Activated T-helper 2 cell treated with anti-CD3 and anti-CD28 coated beads, Interferon-gamma antibody, Interleukin-2, Interleukin-4, amounts not matched to agents 10 μg/mL and 5 μg/mL and 100 μg/mL, durations not matched to agents 14 hours and 24 hours and 36 hours (primary cell): ENCODE data around the gene C11orf24. TPM values are rescaled to one million over a fixed set of nuclear protein-coding genes. Genes with fewer than 3 reads are reported as not detected.

Source experiments
- DNase-seq: peaks from one replicate; pipeline ENCODE4 v3.0.0; 2021; ENCODE audit warnings: low spot score
- H3K27ac Mint-ChIP-seq: one replicate; pipeline ENCODE4 v1.8.0; 2021; ENCODE audit warnings: mixed read lengths
- H3K27me3 Mint-ChIP-seq: one replicate; pipeline ENCODE4 v1.8.0; 2021; ENCODE audit warnings: low read depth, mixed read lengths
- H3K36me3 Mint-ChIP-seq: one replicate; pipeline ENCODE4 v1.8.0; 2021; ENCODE audit warnings: low read depth, mixed read lengths
- H3K4me1 Mint-ChIP-seq: one replicate; pipeline ENCODE4 v1.8.0; 2021; ENCODE audit warnings: low read depth, mixed read lengths
- H3K4me3 Mint-ChIP-seq: one replicate; pipeline ENCODE4 v1.8.0; 2021; ENCODE audit warnings: low read depth, mild to moderate bottlenecking, moderate library complexity, mixed read lengths
- H3K9me3 Mint-ChIP-seq: one replicate; pipeline ENCODE4 v1.8.0; 2021; ENCODE audit warnings: mixed read lengths
- intact Hi-C: fragments of 100-400 bp; cut with micrococcal nuclease; formaldehyde crosslinking; loops from one replicate; pipeline ENCODE4 v1.15.1; 2023
- total RNA-seq: library from RNA; stranded (reverse); gene quantifications from 2 replicates; pipeline ENCODE4 v1.2.3, GENCODE V29; 2022

C11orf24 gene
- total RNA-seq, 1 donor from 2014 or later = 32.7 TPM

DNA sequence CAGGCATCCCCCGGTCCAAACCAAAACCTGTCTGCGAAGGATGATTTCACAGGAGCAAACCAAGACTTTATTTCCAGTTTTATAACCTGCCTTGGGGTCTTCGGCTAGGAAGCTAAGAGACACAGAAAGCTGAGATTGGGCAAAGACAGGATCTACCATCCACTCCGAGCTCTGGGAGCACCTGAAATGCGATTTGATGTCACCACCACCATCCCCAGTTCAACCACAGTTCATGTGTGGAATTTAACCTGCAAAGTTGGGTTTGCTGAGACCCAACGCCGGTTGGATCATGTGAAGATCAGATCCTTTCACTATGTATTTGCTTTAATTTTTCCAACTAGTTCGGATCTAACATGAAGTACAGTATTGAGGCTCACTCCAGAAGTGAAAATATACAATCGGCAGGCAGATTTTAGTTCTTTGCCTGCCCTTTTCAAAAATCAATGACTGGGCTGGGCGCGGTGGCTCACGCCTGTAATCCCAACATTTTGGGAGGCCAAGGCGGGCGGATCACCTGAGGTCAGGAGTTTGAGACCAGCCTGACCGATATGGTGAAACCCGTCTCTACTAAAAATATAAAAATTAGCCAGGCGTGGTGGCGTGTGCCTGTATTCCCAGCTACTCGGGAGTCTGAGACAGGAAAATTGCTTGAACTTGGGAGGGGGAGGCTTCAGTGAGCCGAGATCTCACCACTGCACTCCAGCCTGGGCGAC, 1.4 kb upstream of the C11orf24 start:
- H3K27me3 Mint-ChIP-seq = no peaks in the 10 kb centered on the region
- peaks cover 3% of the 10 kb centered on the region for H3K36me3 Mint-ChIP-seq
- peaks cover 21% of the 10 kb centered on the region for H3K4me1 Mint-ChIP-seq
- no peak overlapping the region for H3K27ac Mint-ChIP-seq
- no peak for DNase-seq
- H3K9me3 Mint-ChIP-seq = no peaks in the 10 kb centered on the region
- intact Hi-C loops = loop anchor here (5.0 kb wide), 1 partner anchor 61 kb away; the partner anchor contains the start of gene KMT5B
- peak overlapping the region; percentile 97 for H3K4me3 Mint-ChIP-seq

DNA sequence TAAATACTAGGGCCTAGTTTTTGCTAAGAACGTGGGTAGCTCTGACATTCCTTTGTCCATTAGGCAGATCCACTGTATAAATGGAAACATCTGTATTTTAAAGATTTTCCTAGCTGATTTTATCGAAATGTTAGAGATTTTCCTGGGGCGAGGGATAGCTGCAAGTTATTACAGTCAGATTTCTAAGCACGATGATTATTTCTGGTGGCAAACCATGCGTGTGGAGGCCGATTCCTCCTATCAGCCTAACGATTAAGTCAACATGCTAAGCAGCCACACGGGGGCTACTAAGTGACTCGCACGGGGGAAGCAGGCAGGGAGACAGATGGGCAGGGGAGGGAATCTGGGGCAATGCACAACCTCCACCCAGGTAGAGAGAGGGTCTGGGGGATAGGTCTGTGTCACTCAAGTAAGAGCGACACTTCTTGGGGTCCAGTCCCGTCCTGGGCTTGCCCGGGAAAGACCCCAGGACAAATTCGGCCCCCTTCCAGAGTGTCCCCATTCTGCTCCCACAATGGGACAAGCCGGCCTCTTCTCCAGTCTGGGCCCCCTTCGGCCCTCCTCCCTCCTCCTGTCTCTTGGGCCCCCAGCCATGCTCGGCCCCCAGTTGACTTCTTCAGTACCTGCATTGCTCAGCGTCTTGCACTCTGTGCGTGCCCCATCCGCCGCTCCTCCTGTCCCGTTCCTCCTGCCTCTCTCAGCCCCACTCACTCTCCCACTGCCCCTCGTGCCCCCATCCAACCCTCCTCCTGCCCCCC, 571 bp downstream of the C11orf24 start:
- intact Hi-C loops = loop anchor here (5.0 kb wide), 1 partner anchor 59 kb away; the partner anchor contains the start of gene KMT5B
- peak; percentile 48 for DNase-seq
- Mint-ChIP-seq H3K4me1 (peaks cover 32% of the 10 kb centered on the region), H3K27me3 (no peaks in the 10 kb centered on the region), H3K27ac (peak overlapping the region; percentile 83), H3K4me3 (peak overlapping the region; percentile 97), H3K36me3 (peaks cover 13% of the 10 kb centered on the region), H3K9me3 (no peaks in the 10 kb centered on the region)

DNA sequence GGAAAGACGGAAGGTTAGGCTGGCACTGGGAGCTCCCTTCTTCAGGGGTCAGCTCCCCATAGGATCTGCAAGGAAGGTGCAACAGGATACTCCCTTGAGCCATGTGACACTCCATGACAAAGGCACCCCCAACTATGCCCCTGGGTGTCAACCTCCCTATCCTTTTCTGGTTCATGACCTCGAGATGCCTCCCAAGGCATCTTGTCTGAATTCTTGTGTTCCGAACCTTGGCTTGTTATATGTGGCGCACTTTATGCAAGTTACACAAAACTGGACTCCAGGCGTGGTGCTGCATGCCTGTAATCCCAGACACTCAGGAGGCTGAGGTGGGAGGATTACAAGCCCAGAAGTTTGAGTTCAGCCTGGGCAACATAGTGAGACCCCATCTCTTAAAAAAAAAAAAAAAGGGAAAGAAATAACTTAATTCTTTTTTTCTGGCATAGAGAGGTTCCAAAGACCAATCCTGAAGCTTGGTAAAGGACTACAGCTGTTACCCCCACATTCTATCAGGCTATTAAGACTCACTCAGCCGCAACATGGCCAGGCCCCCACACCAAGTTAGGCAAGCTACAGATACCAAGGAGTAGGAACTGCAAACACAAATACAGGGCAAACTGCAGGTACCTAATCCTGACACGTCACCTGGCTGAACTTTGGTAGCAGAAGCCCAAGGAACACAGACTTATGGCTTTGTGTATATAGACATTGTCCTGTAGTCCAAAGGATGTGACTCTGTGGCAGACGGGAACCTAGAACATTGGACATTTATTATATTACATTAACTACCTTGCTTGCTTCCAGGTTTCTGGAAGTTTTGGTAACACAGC, 1.4 kb downstream of the C11orf24 start:
- intact Hi-C loops = loop anchor here (5.0 kb wide), 1 partner anchor 58 kb away; the partner anchor contains the start of gene KMT5B
- no peak for DNase-seq
- H3K9me3 Mint-ChIP-seq = no peaks in the 10 kb centered on the region
- peaks cover 15% of the 10 kb centered on the region for H3K36me3 Mint-ChIP-seq
- H3K27me3 Mint-ChIP-seq = no peaks in the 10 kb centered on the region
- peaks cover 32% of the 10 kb centered on the region for H3K4me1 Mint-ChIP-seq
- peak overlapping the region; percentile 48 for H3K27ac Mint-ChIP-seq
- peak overlapping the region; percentile 97 for H3K4me3 Mint-ChIP-seq

DNA sequence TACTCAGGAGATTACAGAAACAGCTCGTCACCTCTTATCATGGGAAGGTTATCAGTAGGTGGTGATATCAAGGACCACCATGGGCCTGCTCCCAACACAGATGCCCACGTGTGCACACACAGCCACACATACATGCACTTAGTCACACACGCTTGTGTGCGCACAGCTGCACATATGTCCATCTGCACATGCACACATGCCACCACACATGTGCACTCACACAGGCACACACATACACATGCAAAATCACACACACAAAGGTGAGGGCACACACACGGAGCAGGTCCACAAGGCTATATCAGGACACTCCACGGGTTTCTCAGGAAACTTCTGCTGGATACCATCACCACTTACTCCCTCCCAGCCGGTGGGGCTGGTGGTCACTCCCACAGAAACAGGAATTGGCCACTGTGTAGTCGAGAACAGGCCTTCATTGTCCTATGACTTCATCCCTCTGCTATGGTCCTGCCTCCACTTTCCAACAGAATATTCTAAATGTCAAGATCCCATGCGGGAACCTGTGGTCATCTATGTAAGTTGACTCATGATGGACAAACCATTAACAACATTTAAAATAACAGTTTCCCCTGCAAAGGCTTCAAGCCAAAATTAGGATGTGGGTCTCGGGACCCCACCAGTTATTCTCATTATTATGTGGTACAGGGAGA, 2.2 kb downstream of the C11orf24 start:
- H3K4me1 Mint-ChIP-seq = peaks cover 35% of the 10 kb centered on the region
- no peak for DNase-seq
- no peak overlapping the region for H3K27ac Mint-ChIP-seq
- intact Hi-C loops = loop anchor here (5.0 kb wide), 1 partner anchor 57 kb away; the partner anchor contains the start of gene KMT5B
- H3K9me3 Mint-ChIP-seq = no peaks in the 10 kb centered on the region
- no peaks in the 10 kb centered on the region for H3K27me3 Mint-ChIP-seq
- peak overlapping the region; percentile 44 for H3K4me3 Mint-ChIP-seq
- H3K36me3 Mint-ChIP-seq = peaks cover 22% of the 10 kb centered on the region

DNA sequence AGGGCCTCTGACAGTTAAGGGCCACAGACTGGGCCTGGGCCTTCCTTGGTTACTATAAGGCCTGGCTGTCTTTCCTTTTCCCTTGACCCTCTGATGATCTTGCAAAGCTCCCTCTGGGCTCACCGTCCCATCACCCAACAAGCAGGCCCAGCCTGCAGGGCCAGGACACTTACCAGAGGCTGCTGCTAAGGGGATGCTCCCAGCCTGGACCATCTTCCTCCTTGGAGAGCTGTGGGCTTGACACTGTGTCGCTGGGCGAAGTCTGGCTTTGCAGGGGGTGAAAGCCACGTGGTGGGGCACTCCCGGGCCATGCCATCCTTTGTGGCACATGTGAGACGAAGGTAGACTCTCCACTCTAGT, 3.9 kb downstream of the C11orf24 start:
- no peak for DNase-seq
- Mint-ChIP-seq H3K4me3 (no peak overlapping the region), H3K27me3 (no peaks in the 10 kb centered on the region), H3K36me3 (peaks cover 35% of the 10 kb centered on the region), H3K27ac (no peak overlapping the region), H3K9me3 (no peaks in the 10 kb centered on the region), H3K4me1 (peaks cover 29% of the 10 kb centered on the region)
- intact Hi-C loops = no loop called here

DNA sequence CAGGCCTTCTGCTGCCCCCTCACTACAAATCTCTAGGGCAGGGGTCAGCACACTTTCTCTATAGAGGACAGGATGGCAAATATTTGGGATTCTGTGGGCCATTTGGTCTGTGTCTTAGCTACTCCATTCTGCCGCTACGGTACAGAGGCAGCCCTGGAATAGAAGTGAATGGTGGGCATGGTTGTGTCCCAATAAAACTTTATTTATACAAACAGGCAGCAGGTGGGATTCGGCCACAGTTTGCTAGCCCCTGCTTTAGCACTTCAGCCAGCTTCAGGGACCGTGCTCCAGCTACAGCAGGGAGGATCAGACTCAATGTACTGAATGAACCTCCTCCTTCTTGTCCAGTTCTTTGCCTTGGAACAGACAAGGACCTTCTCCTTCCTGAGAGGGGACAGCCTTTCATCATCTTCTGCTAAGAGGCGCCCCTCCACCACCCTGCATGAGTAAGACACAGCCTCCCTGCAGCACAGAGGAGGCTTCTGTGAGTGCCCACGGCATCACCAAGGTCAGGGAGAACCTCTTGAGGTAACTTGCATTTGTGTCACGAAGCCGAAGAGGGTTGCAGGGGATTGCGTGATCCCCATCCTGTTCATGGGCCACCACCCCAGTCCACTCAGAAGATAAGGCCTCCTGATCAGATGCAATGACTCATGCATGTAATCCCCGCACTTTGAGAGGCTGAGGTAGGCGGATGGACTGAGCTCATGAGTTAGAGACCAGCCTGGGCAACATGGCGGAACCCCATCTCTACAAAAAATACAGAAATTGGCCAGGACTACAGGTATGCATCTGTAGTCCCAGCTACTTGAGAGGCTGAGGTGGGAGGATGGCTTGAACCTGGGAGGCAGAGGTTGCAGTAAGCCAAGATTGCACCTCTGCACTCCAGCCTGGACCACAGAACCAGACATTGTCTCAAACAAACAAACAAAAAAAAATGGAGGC, 4.6 kb downstream of the C11orf24 start:
- no peak for DNase-seq
- no peaks in the 10 kb centered on the region for H3K9me3 Mint-ChIP-seq
- peaks cover 25% of the 10 kb centered on the region for H3K4me1 Mint-ChIP-seq
- intact Hi-C loops = no loop called here
- no peaks in the 10 kb centered on the region for H3K27me3 Mint-ChIP-seq
- peaks cover 41% of the 10 kb centered on the region for H3K36me3 Mint-ChIP-seq
- H3K4me3 Mint-ChIP-seq = no peak overlapping the region
- H3K27ac Mint-ChIP-seq = no peak overlapping the region

DNA sequence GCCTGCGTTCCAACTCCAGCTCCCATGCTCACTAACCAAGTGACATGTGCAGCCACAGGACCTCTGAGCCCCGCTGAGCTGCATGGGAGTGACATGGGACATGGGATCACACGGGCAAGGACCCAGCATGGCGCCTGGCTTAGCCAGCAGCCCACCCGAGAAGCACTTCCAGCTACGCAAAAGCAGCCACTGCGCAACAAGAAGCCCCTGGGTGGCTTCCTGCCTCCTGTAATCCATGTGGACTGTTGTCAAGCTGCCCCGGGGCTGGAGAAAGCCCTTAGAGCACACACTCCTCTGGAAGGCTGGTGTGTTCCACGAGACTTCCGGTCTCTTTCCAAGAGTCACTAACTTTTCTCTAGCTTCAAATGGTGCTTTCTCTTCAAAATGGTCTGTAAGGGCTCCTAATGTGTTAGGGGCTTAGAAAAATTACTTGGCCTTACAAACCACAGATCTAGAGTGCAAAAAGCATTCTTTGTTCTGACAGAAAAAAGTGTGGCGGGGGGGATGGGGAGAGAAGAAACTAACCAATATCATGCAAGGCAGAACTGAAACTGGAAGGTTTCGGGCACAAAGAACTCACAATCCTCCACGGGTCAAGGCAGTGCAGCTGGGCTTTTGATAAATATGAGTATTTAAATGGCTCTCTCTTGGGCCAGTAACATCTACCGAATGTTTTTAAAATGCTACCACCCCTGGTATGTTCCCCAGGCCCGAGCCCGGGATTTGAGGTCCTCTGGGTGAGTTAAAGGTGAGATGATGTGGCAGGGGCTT, 5.5 kb downstream of the C11orf24 start:
- peaks cover 47% of the 10 kb centered on the region for H3K36me3 Mint-ChIP-seq
- H3K27me3 Mint-ChIP-seq = no peaks in the 10 kb centered on the region
- H3K27ac Mint-ChIP-seq = no peak overlapping the region
- DNase-seq = no peak
- intact Hi-C loops = no loop called here
- H3K4me3 Mint-ChIP-seq = no peak overlapping the region
- H3K9me3 Mint-ChIP-seq = no peaks in the 10 kb centered on the region
- peaks cover 25% of the 10 kb centered on the region for H3K4me1 Mint-ChIP-seq

DNA sequence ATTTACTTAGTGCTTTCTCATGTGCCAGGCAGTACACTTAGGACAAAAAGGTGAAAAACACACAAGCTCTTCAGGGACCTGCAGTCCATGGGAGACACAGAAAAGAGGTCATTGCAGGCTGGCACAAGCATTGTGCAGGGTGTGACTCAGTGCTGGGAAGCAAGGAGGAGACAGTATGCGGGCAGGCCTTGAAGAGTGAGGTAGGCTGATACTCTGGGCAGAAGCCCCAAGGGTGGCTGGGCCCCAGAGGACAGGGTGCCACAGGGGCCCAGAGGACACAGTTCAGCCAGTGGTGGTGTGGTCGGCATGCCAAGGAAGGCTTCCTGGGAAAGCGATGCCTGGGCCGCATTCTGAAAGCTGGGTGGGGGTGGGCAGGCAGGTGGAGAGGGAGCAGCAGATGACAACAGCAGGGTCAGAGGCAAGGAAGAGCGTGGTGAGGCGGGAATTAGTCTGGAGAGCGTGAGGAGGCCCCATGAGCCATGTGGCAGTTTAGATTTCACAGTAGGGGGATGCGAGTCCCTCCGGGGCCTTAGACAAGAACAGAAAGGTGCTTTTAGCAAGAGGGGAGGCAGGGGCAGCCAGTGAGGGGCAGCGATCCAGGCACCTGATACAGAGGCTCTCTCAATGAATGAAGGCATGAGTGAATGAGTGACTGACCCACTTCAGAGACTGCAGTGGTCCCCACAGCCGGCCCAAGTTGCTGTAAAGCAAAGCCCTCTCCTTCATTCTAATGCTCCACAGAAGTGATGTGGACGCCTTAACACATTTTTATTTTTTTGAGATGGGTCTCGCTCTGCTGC, 6.8 kb downstream of the C11orf24 start:
- Mint-ChIP-seq H3K36me3 (peaks cover 56% of the 10 kb centered on the region), H3K27ac (no peak overlapping the region), H3K4me3 (no peak overlapping the region), H3K4me1 (peaks cover 17% of the 10 kb centered on the region), H3K27me3 (no peaks in the 10 kb centered on the region), H3K9me3 (no peaks in the 10 kb centered on the region)
- DNase-seq = no peak
- intact Hi-C loops = no loop called here

DNA sequence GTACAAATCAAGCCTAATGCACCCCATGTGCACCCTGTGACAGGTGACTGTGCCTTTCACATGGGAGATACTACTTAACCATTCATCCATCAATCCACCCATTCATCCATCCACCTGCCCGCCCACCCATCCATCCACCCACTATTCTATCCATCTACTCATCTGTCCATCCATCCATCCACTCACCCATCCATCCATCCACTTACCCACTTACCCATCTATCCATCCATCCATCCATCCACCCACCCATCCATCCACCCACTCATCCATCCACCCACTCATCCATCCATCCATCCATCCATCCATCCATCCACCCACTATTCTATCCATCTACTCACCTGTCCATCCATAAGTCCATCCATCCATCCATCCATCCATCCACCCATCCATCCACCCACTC, 7.5 kb downstream of the C11orf24 start:
- Mint-ChIP-seq H3K27ac (no peak overlapping the region), H3K4me3 (no peak overlapping the region), H3K4me1 (peaks cover 14% of the 10 kb centered on the region), H3K9me3 (no peaks in the 10 kb centered on the region), H3K36me3 (peaks cover 56% of the 10 kb centered on the region), H3K27me3 (no peaks in the 10 kb centered on the region)
- DNase-seq = no peak
- intact Hi-C loops = no loop called here

DNA sequence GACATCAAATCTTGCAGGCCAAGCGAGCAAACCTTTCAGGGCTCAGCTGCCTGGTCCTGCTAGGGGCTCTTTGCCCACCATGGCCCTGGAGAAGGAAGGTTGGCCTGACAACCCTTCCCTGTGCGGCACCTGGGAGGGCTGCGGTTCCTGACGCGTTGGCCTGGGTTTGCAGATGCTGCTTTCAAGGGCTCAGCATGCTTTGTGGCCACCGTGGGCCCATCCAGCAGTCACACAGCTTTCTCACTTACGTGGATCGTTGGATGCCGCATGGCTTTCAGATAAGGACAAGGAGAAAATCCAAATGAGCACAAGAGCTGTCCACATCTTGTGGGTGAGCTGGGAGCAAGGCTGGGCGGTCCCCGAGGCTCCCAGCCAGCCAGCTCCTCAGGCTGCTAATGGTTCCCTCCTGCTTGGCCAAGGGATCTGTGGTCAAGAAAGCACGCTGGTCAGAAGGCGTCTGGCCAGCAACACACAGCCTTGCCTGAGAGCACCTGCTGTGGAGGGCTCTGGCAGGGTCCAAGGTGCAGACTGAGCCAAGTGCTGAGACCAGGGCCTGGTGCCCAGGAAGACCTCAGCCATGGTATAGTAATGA, 8.2 kb downstream of the C11orf24 start:
- intact Hi-C loops = no loop called here
- Mint-ChIP-seq H3K4me1 (peaks cover 14% of the 10 kb centered on the region), H3K36me3 (peaks cover 53% of the 10 kb centered on the region), H3K9me3 (no peaks in the 10 kb centered on the region), H3K27ac (no peak overlapping the region), H3K27me3 (no peaks in the 10 kb centered on the region), H3K4me3 (no peak overlapping the region)
- no peak for DNase-seq
